ENCODE data around the gene PSD.
A peak's percentile ranks its signal among the peaks of the same experiment; 100 is the strongest.

The PSD gene

DNA sequence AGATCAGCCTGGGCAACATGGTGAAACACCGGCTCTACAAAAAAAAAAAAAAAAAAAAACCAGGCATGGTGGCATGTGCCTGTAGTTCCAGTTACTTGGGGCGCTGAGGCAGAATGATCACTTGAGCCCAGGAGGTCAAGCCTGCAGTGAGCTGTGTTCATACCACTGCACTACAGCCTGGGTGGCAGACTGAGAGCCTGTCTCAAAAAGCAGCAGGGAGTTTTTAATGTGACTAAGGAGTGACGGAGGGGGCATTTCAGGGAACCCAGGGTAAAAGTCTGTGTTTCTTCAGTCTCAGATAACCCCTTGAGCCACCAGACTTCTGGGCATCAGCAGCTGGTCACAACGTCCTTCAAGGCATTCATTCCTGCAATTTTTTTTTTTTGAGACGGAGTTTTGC is 34.9 kb upstream of the PSD start:
- TF ChIP-seq, protein P1, sequence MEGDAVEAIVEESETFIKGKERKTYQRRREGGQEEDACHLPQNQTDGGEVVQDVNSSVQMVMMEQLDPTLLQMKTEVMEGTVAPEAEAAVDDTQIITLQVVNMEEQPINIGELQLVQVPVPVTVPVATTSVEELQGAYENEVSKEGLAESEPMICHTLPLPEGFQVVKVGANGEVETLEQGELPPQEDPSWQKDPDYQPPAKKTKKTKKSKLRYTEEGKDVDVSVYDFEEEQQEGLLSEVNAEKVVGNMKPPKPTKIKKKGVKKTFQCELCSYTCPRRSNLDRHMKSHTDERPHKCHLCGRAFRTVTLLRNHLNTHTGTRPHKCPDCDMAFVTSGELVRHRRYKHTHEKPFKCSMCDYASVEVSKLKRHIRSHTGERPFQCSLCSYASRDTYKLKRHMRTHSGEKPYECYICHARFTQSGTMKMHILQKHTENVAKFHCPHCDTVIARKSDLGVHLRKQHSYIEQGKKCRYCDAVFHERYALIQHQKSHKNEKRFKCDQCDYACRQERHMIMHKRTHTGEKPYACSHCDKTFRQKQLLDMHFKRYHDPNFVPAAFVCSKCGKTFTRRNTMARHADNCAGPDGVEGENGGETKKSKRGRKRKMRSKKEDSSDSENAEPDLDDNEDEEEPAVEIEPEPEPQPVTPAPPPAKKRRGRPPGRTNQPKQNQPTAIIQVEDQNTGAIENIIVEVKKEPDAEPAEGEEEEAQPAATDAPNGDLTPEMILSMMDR (IDR thresholded peaks at IDR 0.05; ENCODE audit: low read depth, low read length, missing control alignments), result no peak
- no peak overlapping the region for H3K4me3 ChIP-seq (replicated peaks; ENCODE audit: low read depth, low read length)
- DNase-seq (ENCODE audit: extremely low read depth, low read depth), result no peak

DNA sequence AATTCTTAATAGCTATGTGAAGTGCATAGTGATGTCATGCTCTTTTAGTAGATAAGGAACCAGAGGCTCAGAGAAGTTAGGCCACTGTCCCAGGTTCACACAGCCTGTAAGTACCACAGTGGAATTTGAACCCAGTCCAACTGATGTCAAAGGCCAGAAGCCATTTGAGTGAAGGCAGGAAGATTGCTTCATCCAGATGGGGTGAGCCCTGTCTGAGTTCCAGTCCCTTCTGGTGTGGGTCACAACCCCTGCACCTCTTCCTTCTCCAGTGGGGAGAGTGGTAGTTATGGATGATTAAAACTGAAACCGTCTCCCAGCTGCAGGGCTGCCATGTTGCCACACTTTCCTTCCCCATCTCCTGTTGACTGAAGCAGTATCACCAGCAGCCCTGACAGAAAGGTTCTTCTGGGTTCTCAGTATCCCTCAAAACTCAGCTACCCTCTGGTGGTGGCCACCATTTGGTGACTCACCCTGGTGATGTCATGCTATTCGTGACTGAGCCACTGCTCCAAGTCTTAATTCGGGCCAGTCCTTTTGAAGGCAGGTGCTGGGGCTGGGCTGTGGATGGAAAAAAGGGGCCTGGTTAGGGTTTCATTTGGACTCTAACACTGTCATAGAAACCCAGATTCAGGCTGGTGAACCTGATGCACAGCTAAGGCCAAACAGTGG is 34.2 kb upstream of the PSD start:
- no peak for DNase-seq (ENCODE audit: extremely low read depth, low read depth)
- TF ChIP-seq, protein P1 (IDR thresholded peaks at IDR 0.05; ENCODE audit: low read depth, low read length, missing control alignments), result no peak
- no peak overlapping the region for H3K4me3 ChIP-seq (replicated peaks; ENCODE audit: low read depth, low read length)

DNA sequence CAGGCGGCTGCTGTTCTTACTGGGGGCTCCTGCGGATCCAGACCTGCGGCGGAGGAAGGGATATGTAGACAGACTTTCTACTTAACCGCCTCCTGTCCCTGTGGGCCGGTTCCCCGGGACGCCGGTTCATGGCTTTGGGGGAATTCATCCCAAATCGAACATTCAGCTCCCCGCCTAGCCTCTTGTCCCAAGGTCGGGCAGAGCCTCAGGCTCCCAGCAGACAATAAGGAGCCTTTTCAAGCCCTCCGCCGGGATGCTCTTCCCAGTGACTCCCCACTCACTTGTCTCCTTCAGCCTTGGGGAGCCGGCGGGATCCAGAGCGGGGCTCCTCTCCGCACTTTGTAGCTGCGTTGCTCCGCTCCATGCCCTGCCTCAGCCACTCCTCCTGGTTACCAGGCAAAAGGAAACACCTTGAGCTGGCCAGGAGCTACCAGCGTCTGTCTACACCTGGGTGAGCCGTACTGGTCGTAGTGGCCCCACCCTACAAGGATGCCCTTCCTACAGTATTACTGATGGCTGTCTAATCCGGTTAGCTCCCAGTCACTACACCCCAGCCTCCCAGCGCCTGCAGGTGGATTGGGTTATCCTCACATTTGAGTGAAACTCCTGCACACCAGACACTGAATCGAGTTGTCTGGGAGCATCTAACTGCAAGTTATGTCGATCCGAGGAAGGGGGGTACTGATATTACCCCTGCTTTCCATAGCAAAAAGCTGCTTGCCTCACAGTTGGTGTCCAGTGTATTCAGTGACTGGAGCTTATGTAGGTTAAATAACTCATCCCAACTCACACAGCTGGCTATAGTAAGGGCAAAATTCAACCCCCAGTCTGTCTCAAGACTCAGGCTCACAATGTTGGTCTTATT is 32.8 kb upstream of the PSD start, which contains the start of gene C10orf95:
Gene C10orf95 (minus strand): TSS at position 439 of the 865 bp plus-strand sequence. CDS start 450 bp downstream, outside the sequence.
- peak within 1 kb of the TSS; percentile 86 for H3K4me3 ChIP-seq (replicated peaks; ENCODE audit: low read depth, low read length)
- TF ChIP-seq, protein P1 (IDR thresholded peaks at IDR 0.05; ENCODE audit: low read depth, low read length, missing control alignments), result no peak
- no peak for DNase-seq (ENCODE audit: extremely low read depth, low read depth)

DNA sequence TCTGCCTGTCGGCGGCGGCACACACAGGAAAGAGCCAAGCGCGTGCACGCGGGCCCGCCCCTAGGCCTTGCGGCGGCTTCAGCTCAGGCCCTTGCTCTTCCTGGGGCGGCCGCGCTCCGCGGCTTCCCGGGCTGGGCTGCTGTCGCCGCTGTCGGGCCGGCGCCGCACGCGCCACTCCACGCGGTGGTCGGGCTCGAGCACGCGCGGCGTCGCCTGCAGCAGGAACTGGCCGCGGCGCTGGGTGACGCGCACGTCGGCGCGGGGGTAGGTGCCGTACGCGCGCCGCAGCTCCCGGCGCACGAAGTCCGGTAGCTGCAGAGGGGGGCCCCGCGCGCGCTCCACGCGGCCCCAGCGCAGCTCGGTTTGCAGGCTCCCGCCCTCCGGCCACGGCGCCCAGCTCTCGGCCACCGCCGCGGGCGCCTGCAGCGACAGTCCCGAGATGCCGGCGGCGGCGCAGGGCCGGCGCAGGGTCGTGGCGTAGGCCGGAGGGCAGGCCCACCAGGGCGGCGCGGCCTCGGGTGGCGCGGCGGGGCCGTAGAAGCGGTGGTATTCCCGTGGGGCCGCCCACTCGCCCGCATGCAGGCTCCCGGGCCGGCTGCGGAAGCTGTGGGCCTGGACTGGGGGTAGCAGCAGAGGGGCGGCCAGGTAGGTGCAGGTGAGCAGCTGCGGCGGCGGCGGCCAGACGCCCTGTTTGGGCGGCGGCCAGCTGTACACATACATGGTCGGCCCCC is 32.0 kb upstream of the PSD start:
- H3K4me3 ChIP-seq (replicated peaks; ENCODE audit: low read depth, low read length), result peak overlapping the region; percentile 86
- DNase-seq (ENCODE audit: extremely low read depth, low read depth), result no peak
- TF ChIP-seq, protein P1 (IDR thresholded peaks at IDR 0.05; ENCODE audit: low read depth, low read length, missing control alignments), result no peak

DNA sequence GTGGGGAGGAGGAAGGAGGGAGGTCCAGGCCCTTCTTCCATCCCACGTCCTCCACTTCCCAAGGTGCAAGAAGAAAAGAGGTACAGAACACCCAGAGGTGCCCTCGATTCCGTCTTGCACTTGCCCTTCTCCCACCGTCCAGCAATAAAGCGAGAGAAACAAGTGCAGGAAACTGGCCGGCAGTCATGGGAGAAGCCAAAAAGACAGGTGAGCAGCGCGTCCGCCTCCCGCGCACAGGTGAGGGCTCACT is 31.5 kb upstream of the PSD start:
- H3K4me3 ChIP-seq (replicated peaks; ENCODE audit: low read depth, low read length), result peak overlapping the region; percentile 86
- no peak for DNase-seq (ENCODE audit: extremely low read depth, low read depth)

More for the DNA sequence above, 31.5 kb upstream of the PSD start:
- TF ChIP-seq, protein P1 (IDR thresholded peaks at IDR 0.05; ENCODE audit: low read depth, low read length, missing control alignments), result no peak
